NCI-H187 (cell line): ENCODE results near the gene HADHB.
"Not testable (repeated sequence)": the region's sequence is repeated elsewhere in the genome, so short reads cannot be mapped to it uniquely, and the experiment has no call there.

Source experiments
- DNase-seq, 2 experiments: peaks; one replicate each; lab custom pipeline; 2025; lab: John Stamatoyannopoulos, UW

HADHB gene

GRCh38 chr2:26245231-26245732 lies 543 bp downstream of the HADHB start:
- DNase-seq, result no peak

DNA sequence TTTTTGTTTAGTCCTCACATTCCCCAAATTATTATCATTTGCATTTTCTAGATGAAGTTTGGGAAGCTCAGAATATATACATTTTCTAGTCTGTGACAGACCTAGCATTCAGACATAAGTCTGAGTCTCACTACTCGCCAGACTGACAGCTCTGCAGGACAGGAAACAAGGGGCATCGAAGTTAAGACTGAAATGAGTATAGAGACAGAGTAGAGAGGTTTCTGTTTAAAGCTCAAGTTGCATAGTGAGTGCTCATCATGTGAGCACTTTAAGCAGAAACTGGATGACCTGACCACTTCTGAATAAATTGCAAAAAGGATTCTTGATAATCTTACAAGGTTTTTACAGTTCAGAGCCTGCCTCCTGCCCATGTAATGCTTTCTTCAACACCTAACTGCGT lies 1.1 kb downstream of the HADHB start:
- DNase-seq, result no peak

DNA sequence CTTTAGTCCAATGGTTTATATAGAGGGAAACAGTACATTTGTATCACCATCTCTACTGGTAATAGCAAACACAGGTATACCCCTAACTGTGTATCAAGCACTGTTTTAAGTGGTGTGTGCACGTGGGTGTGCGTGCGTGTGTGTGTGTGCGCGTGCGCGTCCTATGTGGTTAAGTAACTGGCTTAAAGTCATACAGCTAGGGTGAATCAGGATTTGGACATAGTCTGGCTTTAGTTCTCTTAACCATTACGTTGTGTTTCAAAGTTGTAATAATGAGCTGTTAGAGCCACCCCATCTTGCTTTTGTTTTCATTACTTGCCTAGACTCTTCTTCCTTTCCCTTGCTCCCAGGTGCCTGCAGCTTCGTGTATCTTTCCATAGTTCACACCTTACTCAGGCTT lies 2.1 kb downstream of the HADHB start:
- DNase-seq, result no peak

DNA sequence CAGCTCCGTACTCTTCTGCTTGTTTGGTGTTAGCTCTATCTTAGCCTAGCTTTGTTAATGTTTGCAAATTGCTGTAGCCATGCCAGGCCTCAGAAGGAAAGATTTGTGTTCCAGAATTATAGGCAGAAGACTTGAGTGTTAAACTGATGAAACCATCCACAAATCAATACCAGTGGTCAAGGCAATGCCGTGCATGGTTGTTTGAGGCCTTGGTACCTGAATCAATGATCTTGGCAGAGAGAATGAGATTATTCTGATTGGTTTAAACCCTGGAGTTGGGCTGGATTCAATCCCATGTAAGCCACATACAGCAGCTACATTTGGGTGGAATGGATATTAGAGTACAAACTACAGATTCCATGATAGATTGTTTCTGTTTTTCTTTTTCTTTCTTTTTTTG lies 4.9 kb downstream of the HADHB start:
- no peak for DNase-seq

- DNase-seq, result no peak
Measured at GRCh38 chr2:26251893-26252292, 7.2 kb downstream of the HADHB start.

- no peak for DNase-seq
Measured at GRCh38 chr2:26255759-26256384, 11.1 kb downstream of the HADHB start.

DNA sequence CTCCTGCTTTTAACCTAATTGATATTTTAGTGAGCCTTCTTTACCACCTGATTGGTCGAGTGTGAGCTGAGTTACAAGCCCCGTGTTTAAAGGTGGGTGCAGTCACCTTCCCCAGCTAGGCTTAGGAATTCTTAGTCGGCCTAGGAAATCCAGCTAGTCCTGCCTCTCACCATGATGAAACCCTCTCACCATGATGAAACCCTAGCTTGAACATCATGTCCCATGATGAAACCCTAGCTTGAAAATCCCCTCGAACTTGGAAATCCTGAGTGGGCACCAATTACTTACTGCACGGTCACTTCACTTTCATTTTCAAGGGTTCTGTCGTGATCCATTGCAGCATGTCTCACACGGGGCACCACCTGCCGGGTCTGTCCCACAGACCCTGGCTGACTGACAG lies 14.1 kb downstream of the HADHB start:
- DNase-seq, result not testable (repeated sequence)

- DNase-seq, result no peak
Measured at GRCh38 chr2:26268213-26268612, 23.5 kb downstream of the HADHB start.

- not testable (repeated sequence) for DNase-seq
Measured at GRCh38 chr2:26268670-26269385, 24.1 kb downstream of the HADHB start.

- no peak for DNase-seq
Measured at GRCh38 chr2:26269571-26270158, 24.9 kb downstream of the HADHB start.

DNA sequence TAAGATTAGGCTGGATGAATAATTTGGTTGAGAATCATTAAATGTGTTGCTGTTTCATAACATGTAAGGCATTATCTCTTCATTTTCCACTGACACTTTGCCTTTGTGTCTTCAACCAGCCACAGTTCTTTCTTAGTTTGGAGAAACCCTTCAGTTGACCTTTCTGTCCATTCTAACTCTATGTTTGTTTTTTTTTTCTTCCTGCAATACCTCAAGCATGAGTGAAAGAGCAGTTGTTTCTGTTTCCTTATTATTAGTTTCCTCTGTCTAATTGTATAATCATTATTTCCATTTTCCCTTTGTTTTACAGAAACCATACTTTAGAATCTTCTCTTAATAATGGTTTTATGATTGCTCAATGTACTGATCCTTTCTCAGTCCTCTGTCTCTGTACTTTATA lies 25.6 kb downstream of the HADHB start:
- no peak for DNase-seq

- no peak for DNase-seq
Measured at GRCh38 chr2:26273501-26273900, 28.8 kb downstream of the HADHB start.

GRCh38 chr2:26274058-26274613 lies 29.4 kb downstream of the HADHB start:
- no peak for DNase-seq

DNA sequence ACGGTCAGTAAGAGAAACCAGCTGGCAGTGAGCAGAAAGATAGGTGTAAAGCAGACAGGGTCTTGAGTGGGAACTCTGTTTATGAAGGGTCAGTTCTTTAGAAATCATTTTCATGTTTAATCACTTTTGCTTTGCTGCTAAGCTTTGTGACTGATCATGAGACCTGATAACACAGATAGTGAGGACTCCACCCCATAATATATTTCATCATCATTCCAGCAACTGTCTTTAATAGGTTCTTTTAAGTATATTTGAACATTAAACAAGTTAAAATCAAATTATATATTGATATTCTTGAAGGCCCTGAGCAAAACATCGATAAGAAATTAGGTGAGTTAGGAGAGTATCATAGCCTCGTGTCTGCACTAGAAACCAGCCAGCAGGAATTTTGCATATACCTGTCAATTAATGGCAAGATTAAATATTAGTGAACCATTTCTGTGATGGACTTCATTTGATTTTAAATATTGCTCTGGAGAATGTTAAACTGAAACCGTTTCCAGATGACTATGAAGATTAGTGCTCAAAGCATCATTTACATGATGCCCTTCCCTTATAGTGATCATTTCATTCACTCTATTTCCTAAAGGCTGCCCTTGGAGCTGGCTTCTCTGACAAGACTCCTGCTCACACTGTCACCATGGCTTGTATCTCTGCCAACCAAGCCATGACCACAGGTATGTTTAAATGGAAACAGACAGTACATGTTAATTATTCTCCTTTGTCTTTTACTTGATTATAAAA lies 31.9 kb downstream of the HADHB start:
- DNase-seq, result no peak

GRCh38 chr2:26279886-26280285 lies 35.1 kb downstream of the HADHB start:
- no peak for DNase-seq

- no peak for DNase-seq
Measured at GRCh38 chr2:26281226-26281625, 36.5 kb downstream of the HADHB start.

GRCh38 chr2:26283606-26284005 lies 38.9 kb downstream of the HADHB start:
- DNase-seq, result no peak

GRCh38 chr2:26284132-26284531 lies 39.4 kb downstream of the HADHB start:
- DNase-seq, result no peak

- DNase-seq, result no peak
Measured at GRCh38 chr2:26285931-26286330, 41.2 kb downstream of the HADHB start.

DNA sequence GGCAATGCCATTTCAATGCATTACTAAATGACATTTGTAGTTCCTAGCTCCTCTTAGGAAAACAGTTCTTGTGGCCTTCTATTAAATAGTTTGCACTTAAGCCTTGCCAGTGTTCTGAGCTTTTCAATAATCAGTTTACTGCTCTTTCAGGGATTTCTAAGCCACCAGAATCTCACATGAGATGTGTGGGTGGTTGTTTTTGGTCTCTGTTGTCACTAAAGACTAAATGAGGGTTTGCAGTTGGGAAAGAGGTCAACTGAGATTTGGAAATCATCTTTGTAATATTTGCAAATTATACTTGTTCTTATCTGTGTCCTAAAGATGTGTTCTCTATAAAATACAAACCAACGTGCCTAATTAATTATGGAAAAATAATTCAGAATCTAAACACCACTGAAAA lies 45.3 kb downstream of the HADHB start:
- DNase-seq, result no peak

DNA sequence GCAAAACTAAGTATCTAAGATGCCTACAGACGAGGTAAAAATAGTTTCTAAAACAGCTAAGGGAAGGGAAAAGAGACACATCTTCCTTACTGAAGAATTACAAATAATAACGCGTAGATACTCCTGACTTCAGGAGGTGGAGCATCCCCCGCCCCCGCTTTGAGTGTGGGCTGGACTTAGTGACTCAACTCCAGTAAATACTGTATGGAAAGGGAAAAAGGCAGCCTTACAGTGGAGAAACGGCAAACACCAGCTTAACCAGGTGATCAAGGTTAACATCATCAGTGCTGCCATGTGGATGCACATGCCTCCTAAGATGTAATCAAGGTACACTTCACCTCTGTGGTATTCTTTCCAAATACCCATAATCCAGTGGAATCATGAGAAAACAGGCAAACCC lies 47.9 kb downstream of the HADHB start:
- no peak for DNase-seq

DNA sequence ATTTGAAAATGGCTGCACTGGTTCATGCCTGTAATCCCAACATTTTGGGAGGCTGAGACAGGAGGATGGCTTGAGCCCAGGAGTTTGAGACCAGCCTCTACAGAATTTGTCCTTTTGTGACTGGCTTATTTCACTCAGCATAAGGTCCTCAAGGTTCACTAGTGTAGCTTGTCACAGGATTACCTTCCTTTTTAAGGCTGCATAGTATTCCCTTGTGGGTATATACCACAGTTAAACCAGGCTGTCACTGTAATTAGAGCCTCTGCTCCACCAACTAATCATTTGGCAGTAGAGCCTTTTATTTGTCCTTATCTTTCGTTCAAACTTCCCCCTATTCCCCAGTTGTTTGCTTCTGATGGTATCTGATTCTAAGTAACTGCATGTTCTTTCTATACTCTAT lies 50.8 kb downstream of the HADHB start:
- no peak for DNase-seq
